GM19372 (cell line): ENCODE results near the gene GAS6.
"Not testable (repeated sequence)": the region's sequence is repeated elsewhere in the genome, so short reads cannot be mapped to it uniquely, and the experiment has no call there.

ENCODE experiments used
- ATAC-seq: cut with Tn5 transposase; IDR thresholded peaks from one replicate; pipeline ENCODE4 v1.9.1; 2021; ENCODE audit warnings: mild to moderate bottlenecking, low read depth, moderate library complexity; ENCODE audit not compliant: unreplicated experiment

The GAS6 gene

DNA sequence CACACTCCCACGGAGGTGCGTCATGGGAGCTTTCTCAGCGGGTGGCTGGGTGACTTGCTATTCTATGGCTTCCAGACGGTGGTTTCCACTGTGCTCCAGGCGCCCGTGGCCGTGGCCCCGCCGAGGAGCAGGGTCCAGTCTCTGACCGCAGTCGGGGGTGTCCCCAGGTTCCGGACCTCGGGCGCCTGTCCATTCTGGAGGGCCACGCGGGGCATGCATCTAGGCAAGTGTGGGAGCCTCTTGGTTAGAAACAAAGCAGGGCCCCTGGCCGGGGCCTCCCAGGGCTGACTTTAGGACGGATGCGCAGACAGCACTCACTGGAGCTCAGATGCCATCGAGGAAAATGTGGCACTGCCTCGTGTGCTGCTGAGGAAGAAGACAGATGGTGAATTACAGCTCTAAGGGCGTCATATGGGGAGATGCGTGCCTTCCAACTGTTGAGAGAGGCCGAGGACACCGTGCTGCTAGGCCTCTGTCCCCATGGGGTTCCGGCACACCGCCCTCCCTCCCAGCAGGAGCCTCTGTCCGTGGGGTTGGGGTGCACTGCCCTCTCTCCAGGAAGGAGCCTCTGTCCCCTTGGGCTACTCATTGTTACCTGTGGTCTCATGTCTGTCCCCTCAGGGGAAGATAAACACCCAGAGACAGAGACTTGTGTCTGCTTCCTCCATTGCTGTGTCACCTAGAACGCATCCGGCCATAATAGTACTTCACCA is 66.8 kb downstream of the GAS6 start:
- ATAC-seq: no peak

GRCh38 chr13:113796211-113796963 is 67.5 kb downstream of the GAS6 start:
- no peak for ATAC-seq

- not testable (repeated sequence) for ATAC-seq
Observed at GRCh38 chr13:113795362-113795761, 68.5 kb downstream of the GAS6 start.

DNA sequence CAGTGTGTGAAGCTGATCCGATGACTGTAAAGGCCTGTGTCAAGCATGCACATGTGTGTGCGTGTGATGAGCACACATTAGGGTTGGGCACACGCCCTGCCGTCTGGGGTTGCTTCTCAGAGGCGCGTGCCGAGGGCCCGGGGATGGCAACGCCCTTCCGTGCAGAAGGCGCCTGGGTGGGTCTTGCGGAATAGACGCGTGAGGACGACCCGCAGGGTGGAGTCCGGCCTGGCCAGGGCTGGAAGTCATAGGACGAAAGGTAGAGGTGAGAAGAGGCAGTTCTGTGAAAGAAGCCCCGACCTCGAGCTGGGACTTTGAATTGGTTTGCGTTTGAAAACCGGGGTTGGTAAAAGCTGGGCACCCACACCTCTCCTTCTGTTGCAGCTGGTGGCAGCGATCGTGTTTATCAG is 69.1 kb downstream of the GAS6 start:
- no peak for ATAC-seq

DNA sequence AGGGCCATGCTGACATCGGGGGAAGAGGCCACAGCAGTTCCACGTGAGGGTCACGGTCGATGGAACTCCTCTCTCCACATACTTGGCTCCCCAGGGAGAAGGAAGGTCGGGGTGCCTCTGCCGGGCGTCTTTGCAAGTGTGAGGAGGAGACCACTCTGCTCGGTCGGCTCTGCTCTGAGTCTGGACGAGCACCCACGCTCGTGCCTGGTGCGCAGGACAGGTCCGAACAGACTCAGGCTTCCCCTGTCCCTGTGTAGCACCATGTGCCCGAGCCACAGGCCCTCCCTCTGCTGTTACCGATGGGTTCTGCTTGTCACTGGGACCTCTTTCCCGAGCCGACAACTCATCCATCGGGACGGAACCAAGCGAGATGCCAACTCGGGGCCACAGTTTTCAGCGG is 69.8 kb downstream of the GAS6 start:
- no peak for ATAC-seq

GRCh38 chr13:113793718-113794085 is 70.2 kb downstream of the GAS6 start:
- no peak for ATAC-seq

DNA sequence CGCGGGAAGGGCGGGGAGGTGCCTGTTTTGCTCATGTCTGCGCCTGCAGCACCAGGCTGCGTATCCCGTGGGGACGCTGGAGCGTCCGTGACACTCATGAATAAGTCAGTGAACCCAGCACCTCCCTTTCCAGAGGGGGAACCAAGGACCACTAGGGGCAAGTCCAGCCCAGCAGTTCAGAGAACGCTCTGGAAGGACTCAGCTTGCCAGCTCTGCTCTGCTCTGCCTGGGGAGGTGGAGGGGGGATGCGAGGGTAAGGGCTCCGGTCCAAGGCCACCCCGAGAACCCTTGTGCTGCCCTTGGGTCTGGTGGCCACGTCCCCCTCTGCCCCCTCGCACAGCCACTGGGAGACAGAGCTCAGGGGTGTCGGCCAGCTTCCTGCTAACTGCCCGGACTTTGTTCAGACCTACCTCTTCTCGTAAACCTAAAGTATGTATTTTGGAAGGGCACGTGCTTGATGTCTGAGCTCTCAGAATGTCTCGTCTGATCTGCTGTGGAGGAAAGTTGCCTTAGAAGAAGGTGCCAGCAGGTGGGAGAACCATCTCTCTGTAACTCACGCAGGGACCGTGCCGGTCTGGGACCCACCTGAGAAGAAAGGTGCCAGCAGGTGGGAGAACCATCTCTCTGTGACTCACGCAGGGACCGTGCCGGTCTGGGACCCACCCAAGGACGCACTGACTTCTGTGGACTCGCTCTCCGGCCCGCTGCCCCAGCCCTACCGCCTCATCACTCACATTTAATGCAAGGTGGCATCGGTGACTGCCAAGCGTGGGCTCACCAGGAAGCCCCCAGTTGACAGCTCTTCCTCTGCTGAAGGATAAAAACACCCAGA is 70.8 kb downstream of the GAS6 start:
- no peak for ATAC-seq

DNA sequence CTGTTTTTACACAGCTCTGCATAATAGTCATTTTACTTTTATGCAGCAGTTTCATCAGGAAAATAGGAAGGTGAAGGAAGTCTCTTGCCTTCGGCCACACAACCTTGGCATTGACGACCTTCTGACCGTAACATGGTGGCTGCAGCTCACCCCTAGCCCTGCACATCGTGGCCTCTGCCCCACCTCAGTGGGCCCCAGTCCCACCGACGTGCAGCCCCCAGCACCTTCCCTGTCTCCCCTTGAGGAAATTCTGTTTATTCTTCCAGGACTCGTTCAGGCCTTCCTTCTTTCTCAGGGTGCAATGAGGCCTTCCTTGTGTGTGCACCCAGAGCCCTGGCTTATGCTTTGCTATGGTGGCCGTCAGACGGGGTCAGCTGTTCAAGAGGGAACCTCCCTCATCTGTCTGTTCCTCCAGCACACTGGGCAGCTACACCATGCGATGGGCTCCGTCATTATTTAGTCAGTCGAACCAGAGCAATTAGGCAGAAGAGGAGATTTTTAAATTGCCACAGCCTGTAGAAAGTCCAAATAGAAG is 71.6 kb downstream of the GAS6 start:
- no peak for ATAC-seq

GRCh38 chr13:113791761-113792160 is 72.1 kb downstream of the GAS6 start:
- no peak for ATAC-seq

- no peak for ATAC-seq
Observed at GRCh38 chr13:113791226-113791625, 72.7 kb downstream of the GAS6 start.

DNA sequence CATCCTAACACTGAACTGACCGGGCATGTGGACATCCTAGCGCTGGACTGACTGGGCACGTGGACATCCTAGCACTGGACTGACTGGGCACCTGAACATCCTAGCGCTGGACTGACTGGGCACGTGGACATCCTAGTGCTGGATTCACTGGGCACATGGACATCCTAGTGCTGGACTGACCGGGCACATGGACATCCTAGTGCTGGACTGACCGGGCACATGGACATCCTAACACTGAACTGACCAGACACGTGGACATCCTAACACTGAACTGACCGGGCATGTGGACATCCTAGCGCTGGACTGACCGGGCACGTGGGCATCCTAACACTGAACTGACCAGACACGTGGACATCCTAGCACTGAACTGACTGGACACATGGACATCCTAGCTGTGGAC is 73.9 kb downstream of the GAS6 start:
- ATAC-seq: not testable (repeated sequence)

DNA sequence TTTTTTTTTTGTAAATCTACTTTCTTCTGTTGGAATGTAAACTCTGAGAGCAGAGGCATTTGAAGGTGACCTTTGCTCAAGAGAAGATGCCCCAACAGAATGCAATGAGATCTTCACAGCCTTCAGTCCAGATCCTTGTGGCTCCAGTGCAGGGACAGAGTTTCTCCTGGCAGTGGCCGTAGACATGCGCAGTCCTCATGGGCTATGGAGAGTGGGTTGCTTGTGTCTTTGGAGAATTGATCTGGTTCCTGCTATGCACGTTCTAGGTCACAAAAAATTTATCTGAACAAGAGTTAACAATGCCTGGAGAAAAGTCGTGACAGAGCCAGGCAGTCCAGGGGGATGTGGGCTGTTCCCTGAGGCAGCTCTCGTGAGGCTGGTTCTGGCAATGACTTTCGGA is 74.7 kb downstream of the GAS6 start:
- no peak for ATAC-seq

DNA sequence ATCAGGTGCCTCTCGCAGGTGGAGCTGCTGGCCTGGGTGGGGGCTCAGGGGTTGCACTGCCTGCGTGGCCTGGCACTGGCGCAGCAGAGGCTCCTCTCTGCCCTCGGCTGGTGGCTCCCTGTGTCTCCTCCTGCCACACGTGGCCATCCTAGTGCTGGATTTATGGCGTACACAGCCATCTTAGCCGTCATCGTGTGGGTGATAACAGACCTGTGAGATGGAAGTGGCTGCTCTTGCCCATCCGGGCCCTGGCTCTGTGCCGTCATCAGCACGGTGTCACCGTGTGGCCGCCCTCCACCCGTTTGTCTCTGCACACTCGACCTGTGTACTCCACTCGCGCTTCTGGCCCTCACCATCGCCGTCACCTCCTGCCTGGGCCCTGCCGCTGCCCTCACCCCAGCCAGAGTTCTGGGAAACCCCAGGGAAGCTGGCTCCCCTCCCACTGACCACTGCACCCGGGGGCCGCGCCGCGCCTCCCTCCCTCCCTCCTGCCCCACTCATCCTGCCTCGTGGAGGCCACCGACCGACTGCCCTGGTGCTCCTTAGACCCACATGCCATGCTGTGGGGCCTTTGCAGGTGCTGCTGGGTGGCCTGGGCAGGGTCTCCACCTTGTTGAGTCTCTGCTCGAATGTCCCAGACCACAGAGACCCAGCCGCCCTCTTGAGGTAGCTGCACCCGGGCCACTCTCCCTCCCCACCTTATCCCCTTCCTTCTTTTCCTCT is 75.3 kb downstream of the GAS6 start:
- no peak for ATAC-seq

DNA sequence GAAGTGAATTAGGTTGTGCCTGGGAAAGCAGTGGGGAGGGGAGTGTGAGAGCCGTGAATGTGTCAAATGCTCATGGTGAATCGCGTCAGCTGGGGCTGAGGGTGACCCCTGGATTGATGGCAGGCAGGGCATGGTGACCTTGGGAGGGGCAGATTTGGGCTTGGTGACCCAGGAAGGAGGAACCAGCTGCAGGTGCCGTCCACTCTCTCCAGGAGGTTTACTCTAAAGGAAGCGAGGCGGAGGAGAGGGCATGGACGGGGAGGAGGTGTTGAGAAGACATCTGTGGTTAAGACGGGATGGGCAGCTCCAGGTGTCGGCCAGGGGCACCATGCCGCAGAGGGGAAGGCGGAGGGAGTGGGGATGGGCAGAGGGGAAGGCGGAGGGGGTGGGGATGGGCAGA is 76.2 kb downstream of the GAS6 start:
- ATAC-seq: no peak

DNA sequence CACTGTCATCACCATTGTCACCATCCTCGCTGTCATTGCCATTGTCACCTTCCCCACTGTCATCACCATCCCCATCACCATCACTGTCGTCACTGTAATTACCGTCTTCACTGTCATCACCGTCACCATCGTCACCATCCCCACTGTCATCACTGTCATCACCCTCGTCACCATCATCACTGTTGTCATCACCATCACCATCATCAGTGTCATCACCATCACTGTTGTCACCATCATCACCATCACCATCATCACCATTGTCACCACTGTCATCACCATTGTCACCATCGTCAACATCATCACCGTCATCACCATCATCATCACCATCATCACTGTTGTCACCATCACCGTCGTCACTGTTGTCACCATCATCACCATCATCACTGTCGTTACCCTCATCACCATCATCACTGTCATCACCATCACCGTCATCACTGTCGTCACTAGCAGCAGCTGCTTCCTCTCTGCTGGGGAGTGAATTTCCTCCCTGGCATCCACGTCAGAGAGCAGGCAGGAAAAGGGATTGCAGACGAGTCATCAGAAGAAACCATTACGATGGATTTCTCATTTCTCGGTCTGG is 77.5 kb downstream of the GAS6 start:
- ATAC-seq: no peak

DNA sequence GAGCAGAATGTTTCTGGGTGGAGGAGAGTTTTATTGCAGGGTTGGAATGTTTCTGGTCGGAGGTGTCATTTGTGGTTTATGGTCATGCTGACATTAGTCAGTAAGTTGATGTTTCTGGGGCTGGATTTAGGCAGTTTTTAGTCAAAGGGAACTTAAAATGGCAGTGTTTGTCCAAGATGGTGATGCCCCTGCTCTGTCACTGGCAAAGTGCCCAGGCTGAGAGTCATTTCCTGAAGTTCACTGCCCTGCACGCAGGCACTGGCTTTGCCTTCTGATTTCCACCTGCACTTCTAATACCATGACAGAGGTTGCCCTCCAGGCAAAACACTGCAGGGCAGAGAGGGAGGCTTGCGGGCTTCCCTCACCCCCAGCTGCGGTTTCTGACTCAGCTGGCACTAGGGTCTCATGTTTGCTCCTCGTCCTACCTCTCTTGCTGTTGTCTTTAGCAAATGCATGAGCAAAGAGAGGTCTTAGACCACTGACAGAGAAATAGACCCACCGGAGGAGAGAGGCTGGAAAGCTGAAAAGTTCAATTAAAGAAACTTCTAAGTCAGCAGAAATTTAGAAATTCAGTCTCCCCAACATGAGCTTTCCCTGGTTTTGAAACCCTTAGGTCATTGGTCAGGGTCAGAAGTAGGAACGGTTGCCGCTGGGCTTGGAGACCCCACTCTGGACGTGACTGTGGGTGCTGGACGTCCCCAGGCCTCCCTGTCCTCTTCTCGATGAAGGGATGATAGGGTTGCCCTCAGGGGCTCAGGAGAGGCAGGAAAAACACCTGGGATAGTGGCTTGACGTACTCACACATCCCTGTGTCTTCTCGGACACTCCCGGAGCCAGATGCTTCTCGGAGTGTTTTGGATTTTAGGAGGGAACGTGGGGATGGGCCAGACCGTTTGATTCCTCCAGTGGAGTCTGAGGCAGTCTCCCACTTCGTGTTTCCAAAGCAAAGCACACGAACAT is 78.5 kb downstream of the GAS6 start:
- no peak for ATAC-seq

DNA sequence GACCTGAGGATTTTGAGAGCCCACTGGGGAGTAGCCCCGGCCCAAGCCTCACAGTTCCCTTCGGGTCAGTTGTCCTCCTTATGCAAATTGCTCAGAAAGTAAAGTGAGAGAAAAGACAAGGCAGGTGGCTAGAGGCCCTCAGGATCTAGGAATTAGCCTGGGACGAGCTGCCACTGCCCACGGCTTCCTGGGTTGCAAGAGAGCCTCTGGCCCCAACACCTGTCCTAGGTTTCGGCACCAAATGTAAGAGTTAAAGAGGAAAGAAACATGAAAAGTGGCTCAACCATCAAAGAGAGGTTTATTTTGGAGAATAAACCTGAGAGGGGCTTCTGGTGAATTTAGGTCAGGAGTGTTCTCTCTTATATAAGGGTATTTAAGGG is 79.2 kb downstream of the GAS6 start:
- ATAC-seq: no peak

DNA sequence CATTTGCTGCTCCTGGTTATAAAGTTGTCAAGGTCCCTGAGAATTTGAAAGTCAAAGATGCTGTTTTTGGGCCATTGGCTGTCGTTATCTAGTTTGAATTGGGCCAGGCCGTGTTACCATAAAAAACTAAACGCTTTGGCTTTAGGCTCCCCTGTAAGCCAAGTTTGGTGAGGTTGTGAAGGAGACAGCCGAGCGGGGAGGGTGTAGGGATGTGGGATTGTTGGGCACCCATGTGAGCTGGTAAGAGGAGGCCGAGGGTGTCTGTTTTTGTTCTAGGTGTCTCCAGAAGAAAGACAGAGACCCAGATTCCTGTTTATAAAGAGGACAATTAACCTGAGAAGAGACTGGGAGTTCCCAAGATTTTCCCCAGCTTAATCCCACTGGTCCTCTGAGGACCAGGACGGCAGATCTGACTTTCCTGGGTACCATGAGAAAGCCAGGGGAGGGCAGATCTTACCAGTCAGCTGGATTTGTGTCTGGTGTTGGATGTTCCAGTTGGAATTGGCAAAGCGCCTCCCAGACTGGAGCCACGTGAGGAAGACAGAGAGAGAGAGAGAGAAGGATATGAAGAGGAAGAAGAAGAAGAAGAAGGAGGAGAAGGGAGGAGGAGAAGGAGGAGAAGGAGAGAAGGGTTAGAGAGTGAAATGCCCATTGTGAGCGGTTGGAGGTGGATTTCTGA is 79.8 kb downstream of the GAS6 start:
- ATAC-seq: no peak
